HEK293T (cell line): ENCODE measurements around the gene LGR6.

Experiments
- CTCF ChIA-PET: fragments of 350-600 bp; formaldehyde crosslinking; extraction: SDS; loops from one replicate; lab custom pipeline; 2021; ENCODE audit warnings: antibody characterized with exemption, inconsistent platforms; lab: Yijun Ruan, JAX
- POLR2A ChIA-PET: fragments of 350-600 bp; formaldehyde crosslinking; extraction: SDS; loops from one replicate; lab custom pipeline; 2020; ENCODE audit warnings: antibody characterized with exemption, inconsistent platforms; lab: Yijun Ruan, JAX
- DNase-seq: peaks from one replicate; pipeline ENCODE4 v3.0.0; 2012; ENCODE audit warnings: mixed read lengths; ENCODE audit errors: extremely low spot score
- ARNT ChIP-seq: fragments of 450-650 bp; IDR thresholded peaks from 2 replicates; pipeline ENCODE4 v1.6.1; 2017; ENCODE audit warnings: mild to moderate bottlenecking
- BHLHE40 ChIP-seq: fragments of 450-650 bp; IDR thresholded peaks from 2 replicates; pipeline ENCODE4 v1.6.1; 2016; ENCODE audit warnings: mild to moderate bottlenecking, moderate library complexity, borderline replicate concordance
- CTBP1 ChIP-seq: fragments of 450-650 bp; IDR thresholded peaks from 2 replicates; pipeline ENCODE4 v1.6.1; 2016; ENCODE audit warnings: borderline replicate concordance
- ELF4 ChIP-seq: fragments of 450-650 bp; IDR thresholded peaks from 2 replicates; pipeline ENCODE4 v1.6.1; 2017; ENCODE audit warnings: antibody characterized with exemption
- FOXA1 ChIP-seq: fragments of 450-650 bp; IDR thresholded peaks from 2 replicates; pipeline ENCODE4 v1.6.1; 2016; ENCODE audit warnings: mild to moderate bottlenecking
- FOXK2 ChIP-seq: fragments of 450-650 bp; IDR thresholded peaks from 2 replicates; pipeline ENCODE4 v1.6.1; 2016; ENCODE audit warnings: mild to moderate bottlenecking
- FOXM1 ChIP-seq: fragments of 450-650 bp; IDR thresholded peaks from 2 replicates; pipeline ENCODE4 v1.6.1; 2017; ENCODE audit warnings: mild to moderate bottlenecking, borderline replicate concordance
- HDGF ChIP-seq: fragments of 450-650 bp; IDR thresholded peaks from 2 replicates; pipeline ENCODE4 v1.6.1; 2017; ENCODE audit warnings: antibody characterized with exemption, borderline replicate concordance
- L3MBTL2 ChIP-seq: fragments of 450-650 bp; conservative IDR thresholded peaks from 2 replicates; pipeline ENCODE4 v1.6.1; 2016; ENCODE audit warnings: mild to moderate bottlenecking
- LEF1 ChIP-seq: fragments of 450-650 bp; IDR thresholded peaks from 2 replicates; pipeline ENCODE4 v1.6.1; 2017; ENCODE audit warnings: mild to moderate bottlenecking, borderline replicate concordance
- NFRKB ChIP-seq: fragments of 450-650 bp; IDR thresholded peaks from 2 replicates; pipeline ENCODE4 v1.6.1; 2016; ENCODE audit warnings: mild to moderate bottlenecking, moderate library complexity
- SP1 ChIP-seq: fragments of 450-650 bp; IDR thresholded peaks from 2 replicates; pipeline ENCODE4 v1.6.1; 2017
- SUZ12 ChIP-seq: fragments of 450-650 bp; IDR thresholded peaks from 2 replicates; pipeline ENCODE4 v1.6.1; 2016; ENCODE audit warnings: mild to moderate bottlenecking
- TARDBP ChIP-seq: fragments of 450-650 bp; IDR thresholded peaks from 2 replicates; pipeline ENCODE4 v1.6.1; 2016
- ZNF384 ChIP-seq: fragments of 450-650 bp; IDR thresholded peaks from 2 replicates; pipeline ENCODE4 v1.6.1; 2016
- TF ChIP-seq, protein P1 (sequence below): fragments of 450-650 bp; IDR thresholded peaks from 2 replicates; pipeline ENCODE4 v1.6.1; 2016

The LGR6 gene

GRCh38 chr1:202200669-202201068 is 7.1 kb downstream of the LGR6 start:
- TF ChIP-seq SP1 = no peak
- no peak for TF ChIP-seq FOXA1
- TF ChIP-seq L3MBTL2 = no peak
- TF ChIP-seq ARNT = no peak
- no peak for TF ChIP-seq HDGF
- TF ChIP-seq, protein P1, sequence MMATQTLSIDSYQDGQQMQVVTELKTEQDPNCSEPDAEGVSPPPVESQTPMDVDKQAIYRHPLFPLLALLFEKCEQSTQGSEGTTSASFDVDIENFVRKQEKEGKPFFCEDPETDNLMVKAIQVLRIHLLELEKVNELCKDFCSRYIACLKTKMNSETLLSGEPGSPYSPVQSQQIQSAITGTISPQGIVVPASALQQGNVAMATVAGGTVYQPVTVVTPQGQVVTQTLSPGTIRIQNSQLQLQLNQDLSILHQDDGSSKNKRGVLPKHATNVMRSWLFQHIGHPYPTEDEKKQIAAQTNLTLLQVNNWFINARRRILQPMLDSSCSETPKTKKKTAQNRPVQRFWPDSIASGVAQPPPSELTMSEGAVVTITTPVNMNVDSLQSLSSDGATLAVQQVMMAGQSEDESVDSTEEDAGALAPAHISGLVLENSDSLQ = no peak
- no peak for TF ChIP-seq LEF1
- TF ChIP-seq TARDBP = no peak
- TF ChIP-seq NFRKB = no peak
- TF ChIP-seq BHLHE40 = no peak
- no peak for TF ChIP-seq FOXM1
- no peak for TF ChIP-seq ZNF384
- ChIA-PET CTCF (interaction anchor here (1.3 to 1.4 kb wide), 2 partner anchors 16 to 46 kb away, joined by 4 to 5 read pairs; no protein-coding TSS in a partner anchor), POLR2A (no interaction called here)
- DNase-seq = no peak

DNA sequence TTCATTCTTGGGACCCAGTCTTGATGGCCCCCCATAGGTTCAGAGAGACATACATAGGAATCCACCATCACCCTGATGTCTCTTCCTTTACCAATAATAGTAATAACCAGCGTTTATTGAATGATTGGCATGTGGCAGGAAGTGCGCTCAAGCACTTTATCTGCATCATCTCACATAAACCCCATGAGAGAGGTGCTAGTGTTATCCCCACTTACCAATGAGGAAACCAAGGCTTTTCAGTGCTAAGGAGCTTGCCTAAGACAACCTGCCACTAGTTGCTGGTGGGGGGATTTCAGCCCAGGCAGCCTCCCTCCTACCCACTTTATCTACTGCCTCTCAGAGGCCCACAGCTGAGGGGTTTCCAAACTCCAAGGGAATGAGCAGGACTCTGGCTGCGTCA is 7.7 kb downstream of the LGR6 start:
- POLR2A ChIA-PET = no interaction called here
- CTCF ChIA-PET = no interaction called here
- no peak for DNase-seq
- TF ChIP-seq FOXK2 = no peak
- TF ChIP-seq L3MBTL2 = no peak
- TF ChIP-seq ZNF384 = no peak

DNA sequence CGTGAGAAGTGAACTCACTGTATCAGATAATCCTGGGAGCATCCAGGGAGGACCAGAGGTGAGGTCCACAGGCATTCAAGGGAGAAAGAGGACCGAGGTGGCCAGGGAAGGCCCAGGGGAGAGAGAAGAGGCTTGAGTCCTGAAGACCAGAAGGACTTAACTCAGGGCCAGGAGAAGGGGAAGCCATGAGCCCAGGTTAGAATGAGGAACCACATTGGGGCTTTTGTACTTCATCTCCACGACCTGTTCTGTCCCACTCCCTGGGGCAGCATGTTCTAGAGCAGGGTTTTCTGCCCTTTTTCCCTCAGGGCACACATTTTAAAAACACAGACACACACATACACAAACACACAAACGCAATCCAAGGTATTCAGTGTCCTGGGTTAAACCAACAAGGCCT is 8.4 kb downstream of the LGR6 start:
- ChIA-PET CTCF (interaction anchor here (1.3 kb wide), 1 partner anchor 9 kb away, joined by 3 read pairs; the partner anchor contains the start of gene LGR6), POLR2A (no interaction called here)
- DNase-seq = no peak
- TF ChIP-seq ZNF384 (no peak), FOXA1 (no peak), NFRKB (no peak), ELF4 (no peak), BHLHE40 (no peak), FOXK2 (no peak), LEF1 (no peak)

GRCh38 chr1:202202500-202203168 is 9.0 kb downstream of the LGR6 start:
- no peak for DNase-seq
- CTCF ChIA-PET = interaction anchor here (1.3 kb wide), 1 partner anchor 9 kb away, joined by 3 read pairs; the partner anchor contains the start of gene LGR6

GRCh38 chr1:202203238-202204039 is 9.8 kb downstream of the LGR6 start:
- DNase-seq = no peak
- TF ChIP-seq FOXA1 = no peak
- ChIA-PET POLR2A (no interaction called here), CTCF (interaction anchor here (1.3 kb wide), 1 partner anchor 10 kb away, joined by 3 read pairs; the partner anchor contains the start of gene LGR6)

More at GRCh38 chr1:202202500-202203168, 9.0 kb downstream of the LGR6 start:
- no peak for TF ChIP-seq TARDBP
- no peak for TF ChIP-seq ZNF384
- no peak for TF ChIP-seq CTBP1
- TF ChIP-seq FOXA1 = no peak
- no peak for TF ChIP-seq ARNT
- no peak for TF ChIP-seq LEF1
- no peak for TF ChIP-seq ELF4
- TF ChIP-seq SP1 = no peak
- TF ChIP-seq, protein P1 = no peak
- POLR2A ChIA-PET = no interaction called here

DNA sequence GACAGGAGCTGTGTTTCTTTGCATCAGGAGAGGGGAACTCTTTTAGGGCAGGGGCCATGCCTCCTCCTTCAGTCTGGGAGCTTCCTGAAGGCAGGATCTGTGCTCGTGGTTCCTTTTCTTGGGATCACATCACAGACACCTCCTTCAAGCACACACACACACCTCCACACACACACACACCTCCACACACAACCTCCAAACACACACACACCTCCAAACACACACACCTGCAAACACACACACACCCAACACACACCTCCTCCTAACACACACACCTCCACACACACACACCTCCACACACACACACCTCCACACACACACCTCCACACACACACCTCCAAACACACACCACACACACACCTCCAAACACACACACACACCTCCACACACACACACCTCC is 10.5 kb downstream of the LGR6 start:
- TF ChIP-seq HDGF (no peak), NFRKB (no peak), CTBP1 (no peak), ZNF384 (no peak)
- CTCF ChIA-PET = no interaction called here
- DNase-seq = no peak
- POLR2A ChIA-PET = no interaction called here

DNA sequence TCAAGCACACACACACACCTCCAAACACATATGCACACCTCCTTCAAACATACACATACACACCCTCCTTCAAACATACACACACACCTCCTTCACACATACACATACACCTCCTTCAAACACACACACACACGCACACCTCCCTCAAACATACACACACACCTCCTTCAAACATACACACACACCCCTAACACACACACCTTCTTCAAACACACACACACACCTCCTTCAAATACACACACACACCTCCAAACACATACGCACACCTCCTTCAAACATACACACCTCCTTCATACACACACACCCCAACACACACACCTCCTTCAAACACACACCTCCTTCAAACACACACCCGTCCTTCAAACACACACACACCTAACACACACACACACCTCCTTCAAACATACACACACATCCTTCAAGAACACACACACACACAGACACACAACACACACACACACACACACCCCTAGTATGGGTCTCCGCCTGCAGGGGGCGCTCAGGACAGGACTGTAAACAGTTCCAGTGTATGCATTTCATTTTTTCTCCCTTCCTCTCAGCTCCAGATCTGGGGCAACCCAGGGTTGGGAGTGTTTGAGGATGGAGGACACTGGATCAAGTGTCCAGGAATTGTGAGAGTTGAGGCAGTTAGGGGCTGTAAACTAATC is 12.1 kb downstream of the LGR6 start:
- no peak for DNase-seq
- no peak for TF ChIP-seq FOXA1
- no peak for TF ChIP-seq ZNF384
- TF ChIP-seq ARNT = no peak
- TF ChIP-seq SP1 = no peak; the same call in 1 of the 2 replicates
- no peak for TF ChIP-seq FOXK2
- TF ChIP-seq, protein P1 = no peak
- TF ChIP-seq HDGF = no peak
- no peak for TF ChIP-seq SUZ12
- no peak for TF ChIP-seq L3MBTL2
- no peak for TF ChIP-seq CTBP1
- no peak for TF ChIP-seq ELF4
- no peak for TF ChIP-seq TARDBP
- TF ChIP-seq FOXM1 = no peak
- no peak for TF ChIP-seq NFRKB
- TF ChIP-seq BHLHE40 = no peak
- no peak for TF ChIP-seq LEF1
- ChIA-PET CTCF (no interaction called here), POLR2A (no interaction called here)
